ENCODE data around the gene PGLYRP3. TPM values are rescaled to one million over a fixed set of nuclear protein-coding genes. Genes with fewer than 3 reads are reported as not detected.

PGLYRP3 gene
- total and polyA plus RNA-seq, 12 donors = not detected

GRCh38 chr1:153345187-153346076, 32.7 kb upstream of the PGLYRP3 start:
- peak in 1 of 7 donors; percentile 34 for DNase-seq
- Histone ChIP-seq H3K36me3 (replicated peaks in 1 of 2) (no peaks in the 10 kb centered on the region), H3K27me3 (peaks cover 24% of the 10 kb centered on the region), H3K27ac (no peak overlapping the region), H3K9me3 (replicated peaks in 1 of 3) (no peaks in the 10 kb centered on the region), H3K4me3 (no peak overlapping the region), H3K4me1 (replicated peaks in 1 of 2) (no peaks in the 10 kb centered on the region)
- intact Hi-C loops (cut with DNase I) = no loop called here
- 71 to 76% (median 72%) methylated on average over 4 to 14 of the region's 14 CpGs for WGBS, 4 donors
- TF ChIP-seq POLR2A (IDR thresholded peaks at IDR 0.05) (no peak), CTCF (IDR thresholded peaks at IDR 0.05) (no peak)

GRCh38 chr1:153344718-153345025, 31.9 kb upstream of the PGLYRP3 start:
- Histone ChIP-seq H3K4me1 (replicated peaks in 1 of 2) (no peaks in the 10 kb centered on the region), H3K9me3 (replicated peaks in 1 of 3) (no peaks in the 10 kb centered on the region), H3K36me3 (replicated peaks in 1 of 2) (no peaks in the 10 kb centered on the region), H3K27ac (no peak overlapping the region), H3K4me3 (no peak overlapping the region), H3K27me3 (peaks cover 18% of the 10 kb centered on the region)
- 47 to 54% (median 49%) methylated on average over 3 of the region's 3 CpGs for WGBS, 4 donors
- DNase-seq = peak in 1 of 7 donors; percentile 40
- intact Hi-C loops (cut with DNase I) = no loop called here
- TF ChIP-seq CTCF (IDR thresholded peaks at IDR 0.05) = no peak
- no peak for TF ChIP-seq POLR2A (IDR thresholded peaks at IDR 0.05)

GRCh38 chr1:153343811-153344717, 31.3 kb upstream of the PGLYRP3 start:
- 43 to 52% (median 49%) methylated on average over 9 of the region's 9 CpGs for WGBS, 4 donors
- Histone ChIP-seq H3K36me3 (replicated peaks in 1 of 2) (no peaks in the 10 kb centered on the region), H3K9me3 (replicated peaks in 1 of 3) (no peaks in the 10 kb centered on the region), H3K4me3 (no peak overlapping the region), H3K27me3 (peaks cover 12% of the 10 kb centered on the region), H3K4me1 (replicated peaks in 1 of 2) (no peaks in the 10 kb centered on the region), H3K27ac (no peak overlapping the region)
- TF ChIP-seq POLR2A (IDR thresholded peaks at IDR 0.05) (no peak), CTCF (IDR thresholded peaks at IDR 0.05) (no peak)
- peak in 1 of 7 donors; percentile 30 for DNase-seq
- intact Hi-C loops (cut with DNase I) = no loop called here

- H3K27me3 ChIP-seq = peaks cover 9% of the 10 kb centered on the region
- no peak for DNase-seq
- H3K36me3 ChIP-seq (replicated peaks in 1 of 2) = no peaks in the 10 kb centered on the region
- no peak overlapping the region for H3K4me3 ChIP-seq
- intact Hi-C loops (cut with DNase I) = no loop called here
- no peak overlapping the region for H3K27ac ChIP-seq
- H3K4me1 ChIP-seq (replicated peaks in 1 of 2) = no peaks in the 10 kb centered on the region
- no peaks in the 10 kb centered on the region for H3K9me3 ChIP-seq (replicated peaks in 1 of 3)
- 35 to 43% (median 37%) methylated on average over 5 of the region's 5 CpGs for WGBS, 4 donors
- no peak for TF ChIP-seq CTCF (IDR thresholded peaks at IDR 0.05)
- TF ChIP-seq POLR2A (IDR thresholded peaks at IDR 0.05) = no peak
Measured at GRCh38 chr1:153343040-153343681, 30.4 kb upstream of the PGLYRP3 start.
